Adrenal gland (tissue), 12 donors: ENCODE data around the gene KDM4B. TPM values are rescaled to one million over a fixed set of nuclear protein-coding genes. Genes with fewer than 3 reads are reported as not detected.

Source experiments
- DNase-seq, 7 donors: peaks; one replicate each; pipeline ENCODE4 v3.0.0-alpha.2; 2019 to 2020
- H3K27ac ChIP-seq, 5 donors: fragments of 200-600 bp; sonication (generic) in 4 of 5; 1 replicate in 3 of 5; 2 replicates in 2 of 5; pipeline versions ENCODE4 v1.5.1 to v1.8.0; 2016 to 2020; ENCODE audit warnings: mild to moderate bottlenecking in 1 of 5
- H3K27me3 ChIP-seq: fragments of 200-600 bp; 2 replicates; pipeline ENCODE4 v1.8.0; 2021
- H3K36me3 ChIP-seq, 2 donors: fragments of 200-600 bp; replicated peaks in 1 of 2; 1 replicate in 1 of 2; 2 replicates in 1 of 2; pipeline versions ENCODE4 v1.5.1 to v1.8.0; 2018 to 2022
- H3K4me1 ChIP-seq, 2 donors: fragments of 200-600 bp; replicated peaks in 1 of 2; 1 replicate in 1 of 2; 2 replicates in 1 of 2; pipeline versions ENCODE4 v1.5.1 to v1.8.0; 2018 to 2021
- H3K4me3 ChIP-seq, 4 donors: fragments of 200-600 bp; sonication (generic) in 3 of 4; one replicate each; pipeline ENCODE4 v1.5.1; 2016 to 2018
- H3K9me3 ChIP-seq, 3 donors: fragments of 200-600 bp; sonication (generic) in 1 of 3; replicated peaks in 1 of 3; 1 replicate in 2 of 3; 2 replicates in 1 of 3; pipeline versions ENCODE4 v1.5.1 to v1.8.0; 2016 to 2021
- CTCF ChIP-seq, 6 experiments: fragments of 450-650 bp in 4 of 6; fragments of 200-600 bp in 2 of 6; sonication (generic) in 1 of 6; IDR thresholded peaks; 1 replicate in 5 of 6; 2 replicates in 1 of 6; pipeline versions ENCODE4 v1.5.1 to v1.8.0; 2016 to 2021; ENCODE audit warnings: antibody characterized with exemption in 6 of 6, mild to moderate bottlenecking in 2 of 6, moderate library complexity in 1 of 6
- POLR2A ChIP-seq, 2 donors: fragments of 450-650 bp; IDR thresholded peaks; one replicate each; pipeline ENCODE4 v1.6.1; 2017; ENCODE audit warnings: antibody characterized with exemption in 2 of 2, mild to moderate bottlenecking in 2 of 2, moderate library complexity in 1 of 2
- whole genome bisulfite sequencing, 4 donors: extraction: QIAGEN DNeasy Blood & Tissue Kit in 2 of 4; methylation state at CpG; one replicate each; pipeline versions ENCODE4 v1.1.5 to v1.1.7; 2013 to 2017; 5-methylcytosine and 5-hydroxymethylcytosine counted together
- intact Hi-C, 2 donors: fragments of 100-400 bp; cut with DNase I; formaldehyde crosslinking; loops; one replicate each; pipeline versions ENCODE4 v1.14.1 to v1.15.0; 2022 to 2023
- polyA plus RNA-seq, 3 donors: library from polyadenylated mRNA; stranded (reverse); fragments of 200-250 nt in 2 of 3; fragments of 350-450 nt in 1 of 3; fragmentation: Illumina TruSeq in 1 of 3; extraction: RNeasy Lipid Tissue Mini Kit (QIAGEN cat#74804) in 1 of 3; gene quantifications; one replicate each; pipeline ENCODE4 v1.2.3, GENCODE V29; 2013 to 2014
- total RNA-seq, 9 donors: library from RNA; depleted of rRNA in 4 of 9; stranded (reverse); fragments of >200 nt in 4 of 9; fragments of 120-200 nt in 1 of 9; fragmentation: NEBNext Ultra II Directional in 1 of 9; extraction: Animal tissue kit (Norgen Biotek cat#: 25700) in 1 of 9; gene quantifications; one replicate each; pipeline versions ENCODE4 v1.1.0 to v1.2.4, GENCODE V29; 2013 to 2023
- donor health status: healthy with polysubstance abuse.
- donor health status: Bipolar disorder and iron deficiency.
- donor health status: DM: yes; HTN: yes; CAD: no.
- donor health status: DM: no; HTN: no; CAD: no.
- donor health status: DM: no; HTN: no; CAD: no.
- donor health status: DM: yes; HTN: yes; CAD: no.

KDM4B gene
- total and polyA plus RNA-seq, 12 donors = 9.8 to 65.1 (median 39.9) TPM

- Histone ChIP-seq H3K27me3 (no peaks in the 10 kb centered on the region), H3K4me1 (peaks cover 17 to 18% of the 10 kb centered on the region in 2 donors), H3K36me3 (peaks cover 0 to 3% of the 10 kb centered on the region in 2 donors), H3K4me3 (no peak overlapping the region), H3K9me3 (peaks cover 0 to 10% (median 0%) of the 10 kb centered on the region in 3 donors), H3K27ac (peak overlapping the region; percentile 28 to 81 (median 55))
- peak; percentile 83 to 96 (median 91) for DNase-seq
- TF ChIP-seq CTCF (IDR thresholded peaks at IDR 0.05) = no peak
- no peak for TF ChIP-seq POLR2A (IDR thresholded peaks at IDR 0.05)
- intact Hi-C loops = no loop called here
- 20 to 37% (median 31%) methylated on average over 11 to 29 of the region's 29 CpGs for WGBS, 4 donors
These were observed 134.3 kb downstream of the KDM4B start for GRCh38 chr19:5103061-5103701.

GRCh38 chr19:5103812-5104410 lies 135.0 kb downstream of the KDM4B start:
- Histone ChIP-seq H3K27ac (peak overlapping the region; percentile 28 to 81 (median 55)), H3K4me3 (no peak overlapping the region), H3K36me3 (peaks cover 0 to 3% of the 10 kb centered on the region in 2 donors), H3K4me1 (peaks cover 17 to 18% of the 10 kb centered on the region in 2 donors), H3K27me3 (no peaks in the 10 kb centered on the region), H3K9me3 (peaks cover 0 to 10% (median 0%) of the 10 kb centered on the region in 3 donors)
- no peak for TF ChIP-seq POLR2A (IDR thresholded peaks at IDR 0.05)
- no peak for TF ChIP-seq CTCF (IDR thresholded peaks at IDR 0.05)
- 79 to 88% (median 87%) methylated on average over 7 to 17 of the region's 17 CpGs for WGBS, 4 donors
- DNase-seq = no peak
- intact Hi-C loops = no loop called here

- H3K4me1 ChIP-seq = peaks cover 17 to 18% of the 10 kb centered on the region in 2 donors
- peak overlapping the region in 1 of 5 donors; percentile 81 for H3K27ac ChIP-seq
- H3K36me3 ChIP-seq = peaks cover 0 to 3% of the 10 kb centered on the region in 2 donors
- H3K9me3 ChIP-seq = peaks cover 0 to 3% (median 0%) of the 10 kb centered on the region in 3 donors
- WGBS, 4 donors = 89 to 100% (median 97%) methylated on average over 1 to 18 of the region's 18 CpGs
- no peak for TF ChIP-seq CTCF (IDR thresholded peaks at IDR 0.05)
- H3K4me3 ChIP-seq = no peak overlapping the region
- DNase-seq = no peak
- no peaks in the 10 kb centered on the region for H3K27me3 ChIP-seq
- intact Hi-C loops = no loop called here
These were observed 136.0 kb downstream of the KDM4B start for GRCh38 chr19:5104871-5105351.

- TF ChIP-seq CTCF (IDR thresholded peaks at IDR 0.05) (no peak), POLR2A (IDR thresholded peaks at IDR 0.05) (no peak)
- 93 to 96% (median 93%) methylated on average over 15 to 23 of the region's 23 CpGs for WGBS, 4 donors
- Histone ChIP-seq H3K4me1 (peaks cover 17 to 24% of the 10 kb centered on the region in 2 donors), H3K36me3 (peaks cover 0 to 3% of the 10 kb centered on the region in 2 donors), H3K4me3 (no peak overlapping the region), H3K27me3 (no peaks in the 10 kb centered on the region), H3K27ac (no peak overlapping the region), H3K9me3 (no peaks in the 10 kb centered on the region)
- intact Hi-C loops = no loop called here
- DNase-seq = no peak
These were observed 137.3 kb downstream of the KDM4B start for GRCh38 chr19:5106191-5106726.
